ENCODE results near the gene ABCA6.
"Not testable (repeated sequence)": the region's sequence is repeated elsewhere in the genome, so short reads cannot be mapped to it uniquely, and the experiment has no call there.

The ABCA6 gene

DNA sequence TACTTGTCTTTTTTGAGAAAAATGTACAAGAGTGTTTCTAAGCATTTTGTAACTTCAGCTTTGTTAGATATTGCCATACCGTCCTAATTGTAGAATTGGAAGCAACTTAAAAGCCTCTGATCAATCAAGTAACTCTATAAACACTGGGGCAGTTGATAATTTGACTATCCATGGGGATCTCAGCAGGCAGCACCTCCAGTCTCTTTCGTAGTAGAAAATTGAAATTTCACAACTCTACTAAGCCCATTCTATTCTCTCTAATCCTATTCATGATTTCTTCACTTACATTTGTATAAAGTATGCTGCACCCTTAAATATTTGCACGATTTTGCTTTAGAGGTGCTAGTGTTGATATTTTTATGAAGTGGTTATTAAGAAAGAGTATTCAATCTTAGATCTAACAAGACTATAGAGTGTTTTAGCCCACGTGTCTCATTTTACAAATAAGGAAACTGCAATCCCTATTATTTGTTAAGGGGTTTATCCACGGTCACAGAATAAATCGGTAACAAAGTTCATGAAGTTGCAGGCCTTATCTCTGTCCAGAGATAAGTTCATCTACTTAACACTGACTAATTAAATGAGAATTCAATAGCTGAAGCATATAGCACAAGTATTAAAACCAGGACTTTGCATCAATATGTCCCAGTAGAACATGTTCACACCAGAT lies 10.9 kb downstream of the ABCA6 start:
- DNase-seq: no peak

DNA sequence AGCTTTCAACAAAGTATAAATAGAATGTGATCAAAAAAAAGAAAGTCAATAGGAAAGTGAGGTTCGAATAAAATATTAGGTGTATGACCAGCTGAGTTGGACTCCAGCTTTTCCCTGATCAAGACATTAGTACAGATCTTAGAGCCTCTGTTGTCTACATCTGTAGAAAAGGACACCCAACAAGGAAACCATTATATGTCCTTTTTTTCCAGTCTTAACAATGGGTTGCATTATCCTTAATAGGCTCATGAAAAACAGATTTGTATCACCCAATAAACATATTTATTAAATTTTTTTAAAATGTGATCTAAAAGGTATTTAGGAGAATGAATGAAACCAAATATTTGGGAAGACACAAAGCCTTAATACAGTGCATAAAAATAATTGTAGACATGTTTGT lies 18.1 kb downstream of the ABCA6 start:
- no peak for DNase-seq

DNA sequence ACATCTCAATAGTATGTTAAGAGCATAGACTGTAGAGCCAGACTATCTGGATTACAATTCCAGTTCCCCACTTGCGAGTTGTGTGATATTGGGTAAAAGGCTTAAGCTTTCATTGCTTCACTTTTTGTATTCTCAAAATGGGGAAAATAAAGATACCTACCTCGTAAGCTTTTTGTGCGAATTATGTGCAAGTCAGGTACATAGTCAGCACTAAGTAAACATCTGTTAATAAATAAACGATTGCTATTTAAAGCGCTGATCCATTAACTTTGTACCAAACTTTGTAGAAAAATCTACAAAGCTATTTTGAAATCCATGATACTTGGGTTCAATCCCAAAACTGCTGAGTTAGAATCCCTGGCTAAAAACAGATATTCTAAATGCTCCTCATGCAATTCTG lies 19.6 kb downstream of the ABCA6 start:
- no peak for DNase-seq

DNA sequence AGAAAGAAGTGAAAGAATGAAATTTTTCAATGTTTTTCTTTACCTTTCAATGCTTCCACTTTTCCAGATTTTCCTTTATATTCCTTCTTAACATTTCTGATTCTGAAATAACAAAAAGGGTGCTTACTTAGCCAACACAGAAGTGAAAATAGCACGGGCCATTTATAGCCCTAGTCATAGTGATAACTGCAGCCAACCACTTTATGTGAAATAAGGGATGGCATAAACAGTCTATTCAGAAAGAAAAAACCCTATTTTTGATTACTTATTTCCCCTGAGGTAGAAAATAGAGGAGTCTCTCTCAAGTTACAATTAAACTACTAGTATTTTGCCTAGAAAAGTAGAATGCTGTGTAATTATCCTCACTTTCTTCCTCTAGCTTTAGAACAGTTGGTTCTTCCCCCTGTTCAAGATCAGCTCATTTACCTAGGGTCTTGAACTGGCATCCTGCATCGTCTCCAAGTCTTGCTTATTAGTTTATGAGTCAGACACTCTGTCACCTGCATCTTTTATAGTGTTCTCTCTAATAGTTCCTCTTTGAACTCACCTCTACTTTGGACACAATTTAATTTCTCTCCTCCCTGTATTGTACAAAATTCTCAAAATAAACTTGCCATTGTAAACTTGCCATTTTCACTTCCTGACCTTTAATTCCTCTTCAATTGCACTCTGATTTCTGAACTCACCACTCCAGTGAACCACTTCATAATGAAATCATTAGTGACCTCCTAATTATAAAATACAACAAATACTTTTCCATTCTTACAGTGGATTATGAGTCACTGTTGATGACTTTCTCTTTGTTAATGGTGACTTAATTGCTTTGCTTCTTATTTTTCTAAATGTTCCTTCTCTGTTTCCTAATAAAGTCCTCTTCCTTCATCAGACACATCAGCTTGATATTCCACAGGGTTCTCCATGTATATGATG lies 23.6 kb downstream of the ABCA6 start:
- DNase-seq: no peak

DNA sequence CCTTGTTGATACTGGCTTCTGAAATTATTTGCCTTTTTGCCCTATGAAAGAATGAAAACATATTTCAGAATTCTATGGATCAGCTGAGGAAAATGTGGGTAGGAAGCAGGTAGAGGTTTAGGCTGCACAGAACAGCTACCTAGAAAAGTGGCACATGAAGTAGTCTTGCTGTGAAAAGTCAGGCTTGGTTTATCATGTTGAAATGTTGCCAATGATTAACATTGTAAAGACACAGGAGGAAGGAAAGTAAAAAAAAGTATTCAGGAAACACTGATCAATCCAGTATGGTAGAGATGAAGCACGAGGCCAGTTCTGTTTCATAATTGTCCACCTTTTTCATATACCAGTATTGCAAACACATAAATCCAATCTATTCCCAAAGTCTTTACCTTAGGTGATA lies 29.9 kb downstream of the ABCA6 start:
- no peak for DNase-seq

DNA sequence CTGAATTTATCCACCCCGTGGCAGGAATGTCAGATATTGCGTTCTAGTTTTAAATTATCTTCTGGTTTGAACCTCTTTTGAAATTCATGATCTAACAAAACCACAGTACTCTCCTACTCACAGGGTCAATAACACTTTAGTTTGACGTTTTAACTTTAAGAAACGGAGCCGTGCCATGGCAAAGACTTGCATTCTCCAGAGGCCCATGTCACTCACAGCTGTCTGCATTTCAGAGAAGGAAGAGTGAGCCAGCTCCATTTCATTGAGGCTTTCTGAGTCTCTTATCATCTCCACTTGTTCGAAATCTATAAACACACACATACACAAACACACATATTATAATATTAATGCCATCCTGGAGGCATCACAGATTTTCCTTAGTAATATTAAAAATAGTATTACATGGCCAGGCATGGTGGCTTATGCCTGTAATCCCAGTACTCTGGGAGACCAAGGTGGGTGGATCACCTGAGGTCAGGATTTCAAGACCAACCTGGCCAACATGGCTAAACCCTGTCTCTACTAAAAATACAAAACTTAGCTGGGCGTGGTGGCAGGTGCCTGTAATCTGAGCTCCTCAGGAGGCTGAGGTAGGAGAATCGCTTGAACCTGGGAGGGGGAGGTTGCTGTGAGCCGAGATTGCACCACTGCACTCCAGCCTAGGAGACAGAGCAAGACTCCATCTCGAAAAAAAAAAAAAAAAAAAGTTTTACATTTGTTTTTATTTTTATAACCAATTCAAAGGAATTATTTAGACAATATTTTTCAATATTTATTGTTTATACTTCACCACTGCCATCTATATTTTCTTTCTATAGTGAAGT lies 35.6 kb downstream of the ABCA6 start:
- DNase-seq: no peak

DNA sequence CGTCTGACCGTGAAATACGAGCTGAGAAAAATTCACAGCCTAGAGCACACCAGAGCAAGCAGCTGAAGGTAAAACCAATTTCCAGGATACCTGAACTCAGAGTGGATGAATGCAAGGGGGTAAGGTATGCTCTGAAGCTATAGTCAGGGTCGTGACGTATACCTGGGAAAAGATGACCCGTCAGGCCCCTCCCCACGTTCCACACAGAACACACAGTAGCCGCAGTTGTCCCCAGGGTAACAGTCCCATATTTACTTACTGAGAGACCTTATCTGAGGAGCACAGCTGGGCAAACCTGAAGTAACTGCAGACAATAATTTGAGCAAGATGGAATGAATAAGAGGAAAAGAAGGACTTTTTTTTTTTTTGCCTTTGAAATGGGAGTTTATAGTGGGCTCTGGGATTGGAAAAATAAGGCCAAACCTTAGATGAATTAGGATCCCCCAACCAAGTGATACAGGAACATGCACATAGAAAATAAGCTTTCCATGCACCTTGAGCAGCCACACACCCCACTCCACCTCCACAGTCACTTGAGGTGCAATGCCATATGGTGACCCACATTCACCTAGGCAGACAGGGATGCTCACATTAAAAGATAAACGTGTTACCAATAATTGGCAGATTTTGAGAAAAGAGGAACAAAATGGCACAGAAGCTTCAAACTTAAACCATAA lies 38.0 kb downstream of the ABCA6 start:
- no peak for DNase-seq

DNA sequence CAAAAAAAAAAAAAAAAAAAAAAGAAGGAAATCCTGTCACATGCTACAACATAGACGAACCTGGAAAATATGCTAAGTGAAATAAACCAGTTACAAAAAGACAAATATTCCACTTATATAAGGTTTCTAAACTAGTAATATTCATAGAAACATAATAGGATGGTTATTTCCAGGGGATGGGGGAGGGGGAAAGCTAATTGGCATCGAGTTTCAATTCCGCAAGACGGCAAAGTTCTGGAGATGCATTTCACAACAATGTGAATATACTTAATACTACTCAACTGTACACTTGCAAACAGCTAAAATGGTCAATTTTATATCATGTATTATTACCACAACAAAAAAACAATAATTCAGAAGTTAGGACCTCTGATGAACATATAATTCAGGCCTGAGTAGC lies 43.1 kb downstream of the ABCA6 start:
- no peak for DNase-seq

DNA sequence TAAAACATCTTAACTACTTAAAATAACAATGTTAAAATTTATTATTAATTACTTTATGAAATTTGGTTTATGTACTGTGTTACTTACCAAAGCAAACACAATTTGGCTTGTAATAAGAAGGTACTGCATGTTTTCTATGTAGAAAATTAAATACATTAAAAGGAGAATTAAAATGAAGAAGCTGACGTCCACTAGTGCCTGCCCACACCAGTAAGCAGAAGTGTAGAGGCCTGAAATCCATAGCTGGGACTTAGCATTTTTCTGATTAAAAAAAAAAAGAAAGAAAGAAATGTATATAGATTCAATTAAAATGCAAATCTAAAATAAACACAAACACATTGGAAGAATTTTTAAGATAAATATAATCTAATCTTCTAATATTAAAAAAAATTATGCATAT lies 45.2 kb downstream of the ABCA6 start:
- DNase-seq: no peak

DNA sequence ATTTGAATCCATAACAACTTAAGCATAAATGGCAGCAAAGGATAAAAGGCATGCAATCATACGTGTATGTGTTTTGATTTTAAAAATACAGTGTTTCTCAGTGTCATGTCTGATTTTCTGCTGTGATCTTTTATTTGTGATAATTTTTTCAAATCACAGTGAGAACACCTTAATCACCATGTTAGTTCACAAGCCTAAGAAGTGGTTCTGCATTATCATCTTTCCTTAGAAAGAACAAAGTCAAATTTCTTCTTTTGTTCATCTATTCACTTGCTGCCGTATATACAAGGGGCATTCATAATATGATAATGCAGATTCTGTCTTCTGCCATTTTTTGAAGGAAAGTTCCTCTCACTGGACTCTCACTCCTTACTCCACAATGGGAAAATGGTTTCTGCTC lies 47.7 kb downstream of the ABCA6 start:
- DNase-seq: no peak

DNA sequence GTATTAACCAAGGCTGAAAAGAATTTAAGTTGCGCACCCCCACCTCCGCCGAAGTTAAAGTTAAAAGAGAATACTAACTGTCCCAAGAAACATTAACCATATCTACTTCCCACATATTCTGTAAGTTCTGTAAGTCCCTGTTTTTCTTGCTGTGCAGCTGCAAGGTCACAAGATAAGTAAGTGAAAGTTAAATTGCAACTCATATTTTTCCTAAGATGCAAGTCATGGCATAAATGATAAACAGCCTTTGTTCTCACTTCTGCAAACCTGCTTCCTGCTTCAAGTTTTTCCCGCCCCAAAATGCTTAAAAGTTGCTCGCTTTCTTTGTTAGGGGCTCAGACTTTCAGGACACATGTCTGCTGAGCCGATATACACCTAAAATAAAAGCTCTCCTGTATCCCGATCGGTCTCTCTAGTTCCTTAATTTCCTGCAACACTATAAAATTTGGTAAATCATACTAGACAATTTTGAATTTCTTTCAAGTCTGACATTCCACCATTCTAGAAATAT lies 48.4 kb downstream of the ABCA6 start:
- DNase-seq: no peak

DNA sequence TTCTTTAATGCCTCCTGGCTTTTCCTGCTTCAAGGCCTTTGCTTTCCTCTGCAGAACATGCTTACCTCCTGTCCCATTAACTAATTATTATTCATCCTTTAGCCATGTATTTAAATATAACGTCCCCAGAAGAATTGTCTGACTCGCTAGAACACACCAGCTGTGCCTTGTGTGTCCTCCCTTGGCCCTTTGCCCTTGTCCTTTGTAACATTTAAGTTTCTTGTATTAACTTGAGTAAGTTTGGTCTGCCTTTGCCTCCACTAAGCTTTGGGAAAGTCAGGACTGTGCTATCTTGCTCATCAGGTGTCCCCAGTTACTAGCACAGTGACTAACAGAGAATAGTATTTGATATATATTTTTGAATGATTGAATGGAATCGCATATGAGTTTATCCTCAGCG lies 51.3 kb downstream of the ABCA6 start:
- DNase-seq: no peak

DNA sequence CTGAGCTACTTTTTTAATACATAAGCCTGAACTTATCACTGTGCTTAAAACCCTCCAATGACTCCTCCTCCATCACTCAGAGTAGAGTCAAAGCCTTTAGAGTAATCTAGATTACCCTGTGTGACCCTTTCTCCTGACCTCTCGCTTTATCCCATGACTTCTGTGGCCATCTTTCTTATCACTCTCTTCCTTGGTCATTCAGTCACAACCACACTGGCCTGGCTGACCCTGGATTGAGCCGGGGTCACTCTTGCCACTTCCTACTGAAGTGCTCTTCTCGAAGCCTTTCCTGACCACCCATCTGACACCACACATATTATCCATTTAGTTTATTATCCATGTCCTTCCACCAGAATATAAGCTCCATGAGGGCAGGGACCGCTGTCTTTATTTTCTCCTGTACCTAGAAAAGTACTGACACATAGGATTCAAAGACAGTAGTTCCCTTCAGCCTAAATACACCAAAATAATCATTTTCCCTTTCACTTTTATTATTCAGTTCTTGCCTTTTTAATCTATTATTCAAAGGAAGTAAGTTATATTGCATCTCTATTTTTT lies 53.0 kb downstream of the ABCA6 start:
- DNase-seq: no peak

DNA sequence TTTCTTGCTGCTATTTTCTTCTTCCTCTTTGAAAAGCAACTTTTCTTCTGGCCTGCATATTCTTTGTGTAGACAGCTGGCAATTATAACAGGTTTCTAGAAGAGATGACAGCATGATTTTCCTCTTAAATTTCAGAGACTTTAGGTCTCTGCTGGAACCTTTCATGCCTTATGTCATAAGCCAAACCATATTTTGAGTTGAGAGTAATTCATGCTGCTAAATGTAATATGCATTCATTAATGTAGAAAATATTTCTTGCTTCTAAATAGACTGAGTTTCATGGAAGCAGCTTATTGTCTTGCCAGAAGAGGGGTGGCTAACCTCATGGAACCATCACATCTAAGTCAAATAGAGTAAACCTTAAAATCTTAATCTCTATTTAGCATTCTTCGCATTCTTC lies 55.1 kb downstream of the ABCA6 start:
- no peak for DNase-seq

DNA sequence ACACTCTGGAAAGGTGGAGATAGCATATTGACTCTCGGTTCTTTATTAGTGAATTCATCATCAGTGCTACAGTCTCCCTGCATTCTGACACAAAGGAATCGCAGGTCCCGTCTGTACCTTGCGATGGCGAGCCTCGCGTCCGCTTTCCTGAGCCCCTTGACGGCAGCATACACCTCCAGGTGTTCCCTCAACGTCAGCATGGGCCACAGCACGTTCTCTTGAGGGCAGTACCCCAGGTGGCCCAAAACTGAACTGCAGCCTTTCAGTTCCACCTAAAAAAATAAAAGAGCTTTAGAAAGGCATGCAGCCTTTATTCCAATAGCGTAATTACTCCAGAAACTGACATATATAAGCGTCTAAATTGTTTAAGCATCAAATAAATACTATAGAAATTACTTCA lies 56.8 kb downstream of the ABCA6 start:
- DNase-seq: no peak

DNA sequence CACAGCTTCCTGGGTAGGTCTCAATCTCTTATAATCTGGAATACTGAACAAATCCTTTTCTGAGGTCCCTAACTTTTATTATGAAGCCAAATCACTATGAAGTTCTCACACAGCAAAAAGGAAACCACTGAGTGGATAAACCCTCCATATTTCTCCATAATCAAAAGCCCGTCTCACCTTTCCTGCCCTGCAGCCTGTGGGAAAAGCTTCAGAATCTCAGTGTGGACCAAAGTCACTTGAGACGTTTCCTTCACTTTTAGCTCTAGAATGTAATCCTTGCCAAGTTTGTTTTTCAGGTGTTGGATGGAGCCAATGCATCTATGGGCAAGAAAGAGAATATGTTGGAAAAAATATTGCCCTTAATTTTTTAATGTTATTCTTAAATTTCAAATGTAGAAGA lies 59.0 kb downstream of the ABCA6 start:
- DNase-seq: no peak

DNA sequence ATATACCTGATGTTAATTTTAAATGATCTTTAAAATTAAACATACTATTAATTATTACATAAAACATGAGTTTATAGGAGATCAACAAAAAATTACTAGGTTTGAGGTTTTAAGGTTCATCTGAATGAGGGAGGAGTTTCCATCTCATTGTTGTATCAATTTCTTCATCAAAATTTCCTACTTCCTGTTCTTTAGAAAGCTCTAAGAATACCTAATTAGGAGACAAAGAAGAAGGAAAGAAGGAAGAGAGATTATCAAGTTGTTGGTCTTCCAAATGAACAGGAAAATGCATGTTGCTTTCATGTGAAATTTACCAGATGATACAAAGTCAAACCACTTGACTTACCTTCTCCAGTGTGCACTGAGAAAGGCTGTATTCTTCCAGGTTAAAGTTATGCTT lies 62.8 kb downstream of the ABCA6 start:
- DNase-seq: no peak

DNA sequence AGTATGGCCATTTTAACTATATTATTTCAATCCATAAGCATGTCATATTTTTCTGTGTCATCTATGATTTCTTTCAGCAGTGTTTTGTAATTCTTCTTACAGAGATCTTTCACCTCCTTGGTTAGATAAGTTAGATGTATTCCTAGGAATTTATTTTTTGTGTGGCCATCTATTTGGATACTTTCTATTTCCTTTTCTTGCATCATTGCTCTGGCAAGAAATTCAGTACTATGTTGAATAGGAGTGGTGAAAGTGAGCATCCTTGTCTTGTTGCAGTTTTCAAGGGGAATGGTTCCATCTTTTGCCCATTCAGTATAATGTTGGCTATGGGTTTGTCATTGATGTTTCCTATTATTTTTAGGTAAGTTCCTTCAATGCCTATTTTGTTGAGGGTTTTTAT lies 65.9 kb downstream of the ABCA6 start:
- no peak for DNase-seq

DNA sequence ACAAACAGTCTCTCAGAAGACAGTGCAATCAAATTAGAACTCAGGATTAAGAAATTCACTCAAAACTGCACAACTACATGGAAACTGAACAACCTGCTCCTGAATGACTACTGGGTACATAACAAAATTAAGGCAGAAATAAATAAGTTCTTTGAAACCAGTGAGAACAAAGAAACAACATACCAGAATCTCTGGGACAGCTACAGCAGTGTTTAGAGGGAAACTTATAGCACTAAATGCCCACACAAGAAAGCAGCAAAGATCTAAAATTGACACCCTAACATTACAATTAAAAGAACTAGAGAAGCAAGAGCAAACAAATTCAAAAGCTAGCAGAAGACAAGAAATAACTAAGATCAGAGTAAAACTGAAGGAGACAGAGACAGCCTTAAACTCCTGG lies 68.3 kb downstream of the ABCA6 start:
- DNase-seq: not testable (repeated sequence)

DNA sequence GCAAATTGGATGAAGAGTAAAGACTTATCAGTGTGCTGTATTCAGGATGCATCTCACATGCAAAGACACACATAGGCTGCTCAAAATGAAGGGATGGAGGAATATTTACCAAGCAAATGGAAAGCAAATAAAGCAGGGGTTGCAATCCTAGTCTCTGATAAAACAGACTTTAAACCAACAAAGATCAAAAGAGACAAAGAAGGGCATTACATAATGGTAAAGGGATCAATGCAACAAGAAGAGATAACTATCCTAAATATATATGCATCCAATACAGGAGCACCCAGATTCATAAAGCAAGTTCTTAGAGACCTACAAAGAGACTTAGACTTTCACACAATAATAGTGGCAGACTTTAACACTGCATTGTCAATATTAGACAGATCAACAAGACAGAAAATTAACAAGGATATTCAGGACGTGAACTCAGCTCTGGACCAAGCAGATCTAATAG lies 68.9 kb downstream of the ABCA6 start:
- DNase-seq: not testable (repeated sequence)

DNA sequence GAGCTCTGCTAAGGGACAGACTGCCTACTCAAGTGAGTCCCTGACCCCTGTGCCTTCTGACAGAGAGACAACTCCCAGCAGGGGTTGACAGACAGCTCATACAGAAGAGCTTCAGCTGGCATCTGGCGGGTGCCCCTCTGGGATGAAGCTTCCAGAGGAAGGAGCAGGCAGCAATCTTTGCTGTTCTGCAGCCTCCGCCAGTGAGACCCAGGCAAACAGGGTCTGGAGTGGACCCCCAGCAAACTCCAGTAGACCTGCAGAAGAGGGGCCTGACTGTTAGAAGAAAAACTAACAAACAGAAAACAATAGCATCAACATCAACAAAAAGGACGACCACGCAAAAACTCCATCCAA lies 70.5 kb downstream of the ABCA6 start:
- not testable (repeated sequence) for DNase-seq
